Progenitor cell of endocrine pancreas (in vitro differentiated cells): ENCODE data around the gene PDX1. TPM values are rescaled to one million over a fixed set of nuclear protein-coding genes. Genes with fewer than 3 reads are reported as not detected.

Source experiments
- DNase-seq: peaks from one replicate; pipeline ENCODE4 v3.0.0; 2021; ENCODE audit warnings: low spot score; ENCODE audit not compliant: unreplicated experiment
- H3K27ac Mint-ChIP-seq: 2 replicates; pipeline ENCODE4 v1.8.0; 2021; ENCODE audit warnings: mild to moderate bottlenecking, moderate library complexity, mixed read lengths
- H3K27me3 Mint-ChIP-seq: 2 replicates; pipeline ENCODE4 v1.8.0; 2021; ENCODE audit warnings: mixed read lengths
- H3K36me3 Mint-ChIP-seq: 2 replicates; pipeline ENCODE4 v1.8.0; 2022; ENCODE audit warnings: mixed read lengths; ENCODE audit not compliant: insufficient read depth
- H3K4me1 Mint-ChIP-seq: 2 replicates; pipeline ENCODE4 v1.8.0; 2021; ENCODE audit warnings: low read depth, mixed read lengths
- H3K4me3 Mint-ChIP-seq: 2 replicates; pipeline ENCODE4 v1.8.0; 2021; ENCODE audit warnings: low read depth, mild to moderate bottlenecking, moderate library complexity, mixed read lengths
- H3K9me3 Mint-ChIP-seq: 2 replicates; pipeline ENCODE4 v1.8.0; 2021; ENCODE audit warnings: low read depth, mixed read lengths
- total RNA-seq: library from RNA; stranded (reverse); gene quantifications from 2 replicates; pipeline ENCODE4 v1.2.1, GENCODE V29; 2021
- TF ChIP-seq, protein P1 (sequence below): fragments of 200-600 bp; sonication (generic); IDR thresholded peaks from one replicate; pipeline ENCODE4 v1.5.0; 2021; ENCODE audit warnings: antibody characterized with exemption, mild to moderate bottlenecking; ENCODE audit not compliant: unreplicated experiment

PDX1 gene
- total RNA-seq, 1 donor from 2014 or later, result 303 TPM

GRCh38 chr13:27927444-27928352 is 7.9 kb downstream of the PDX1 start:
- H3K4me1 Mint-ChIP-seq, result peaks cover 59% of the 10 kb centered on the region
- no peak for DNase-seq
- peak overlapping the region; percentile 73 for H3K4me3 Mint-ChIP-seq
- H3K27me3 Mint-ChIP-seq, result peaks cover 3% of the 10 kb centered on the region
- H3K9me3 Mint-ChIP-seq, result no peaks in the 10 kb centered on the region
- TF ChIP-seq, protein P1, sequence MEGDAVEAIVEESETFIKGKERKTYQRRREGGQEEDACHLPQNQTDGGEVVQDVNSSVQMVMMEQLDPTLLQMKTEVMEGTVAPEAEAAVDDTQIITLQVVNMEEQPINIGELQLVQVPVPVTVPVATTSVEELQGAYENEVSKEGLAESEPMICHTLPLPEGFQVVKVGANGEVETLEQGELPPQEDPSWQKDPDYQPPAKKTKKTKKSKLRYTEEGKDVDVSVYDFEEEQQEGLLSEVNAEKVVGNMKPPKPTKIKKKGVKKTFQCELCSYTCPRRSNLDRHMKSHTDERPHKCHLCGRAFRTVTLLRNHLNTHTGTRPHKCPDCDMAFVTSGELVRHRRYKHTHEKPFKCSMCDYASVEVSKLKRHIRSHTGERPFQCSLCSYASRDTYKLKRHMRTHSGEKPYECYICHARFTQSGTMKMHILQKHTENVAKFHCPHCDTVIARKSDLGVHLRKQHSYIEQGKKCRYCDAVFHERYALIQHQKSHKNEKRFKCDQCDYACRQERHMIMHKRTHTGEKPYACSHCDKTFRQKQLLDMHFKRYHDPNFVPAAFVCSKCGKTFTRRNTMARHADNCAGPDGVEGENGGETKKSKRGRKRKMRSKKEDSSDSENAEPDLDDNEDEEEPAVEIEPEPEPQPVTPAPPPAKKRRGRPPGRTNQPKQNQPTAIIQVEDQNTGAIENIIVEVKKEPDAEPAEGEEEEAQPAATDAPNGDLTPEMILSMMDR, result no peak
- H3K36me3 Mint-ChIP-seq, result peaks cover 81% of the 10 kb centered on the region
- peak overlapping the region; percentile 94 for H3K27ac Mint-ChIP-seq

- TF ChIP-seq, protein P1, result no peak
- Mint-ChIP-seq H3K4me3 (peak overlapping the region; percentile 73), H3K9me3 (no peaks in the 10 kb centered on the region), H3K27me3 (peaks cover 3% of the 10 kb centered on the region), H3K36me3 (peaks cover 76% of the 10 kb centered on the region), H3K27ac (peak overlapping the region; percentile 94), H3K4me1 (peaks cover 57% of the 10 kb centered on the region)
- DNase-seq, result no peak
These were observed 8.6 kb downstream of the PDX1 start for GRCh38 chr13:27928353-27928804.

- no peak for DNase-seq
- TF ChIP-seq, protein P1, result no peak
- peak overlapping the region; percentile 73 for H3K4me3 Mint-ChIP-seq
- peaks cover 53% of the 10 kb centered on the region for H3K4me1 Mint-ChIP-seq
- H3K36me3 Mint-ChIP-seq, result peaks cover 75% of the 10 kb centered on the region
- no peaks in the 10 kb centered on the region for H3K9me3 Mint-ChIP-seq
- H3K27ac Mint-ChIP-seq, result peak overlapping the region; percentile 93
- peaks cover 3% of the 10 kb centered on the region for H3K27me3 Mint-ChIP-seq
These were observed 9.3 kb downstream of the PDX1 start for GRCh38 chr13:27928805-27929753.

DNA sequence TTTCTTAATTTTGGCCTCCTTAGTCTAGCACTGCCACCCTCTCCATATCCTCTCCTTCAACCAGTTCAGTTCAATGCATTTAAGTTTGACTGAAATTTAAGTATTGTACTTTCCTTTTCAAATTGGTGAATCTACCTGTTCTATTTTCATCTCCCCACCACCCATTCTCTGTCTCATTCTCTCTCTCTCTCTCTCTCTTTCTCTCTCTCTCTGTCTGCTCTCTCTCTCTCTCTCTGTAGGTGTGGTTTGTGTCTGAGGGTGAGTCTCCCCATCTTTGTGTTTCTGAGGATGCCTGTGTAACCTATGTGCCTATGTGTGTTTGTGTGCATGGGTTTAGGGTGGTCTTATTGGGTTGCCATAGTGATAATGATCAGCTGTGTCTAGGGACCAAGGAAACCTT is 10.1 kb downstream of the PDX1 start:
- Mint-ChIP-seq H3K36me3 (peaks cover 72% of the 10 kb centered on the region), H3K4me3 (peak overlapping the region; percentile 73), H3K9me3 (no peaks in the 10 kb centered on the region), H3K27ac (peak overlapping the region; percentile 93), H3K4me1 (peaks cover 51% of the 10 kb centered on the region), H3K27me3 (peaks cover 3% of the 10 kb centered on the region)
- TF ChIP-seq, protein P1, result no peak
- DNase-seq, result no peak

DNA sequence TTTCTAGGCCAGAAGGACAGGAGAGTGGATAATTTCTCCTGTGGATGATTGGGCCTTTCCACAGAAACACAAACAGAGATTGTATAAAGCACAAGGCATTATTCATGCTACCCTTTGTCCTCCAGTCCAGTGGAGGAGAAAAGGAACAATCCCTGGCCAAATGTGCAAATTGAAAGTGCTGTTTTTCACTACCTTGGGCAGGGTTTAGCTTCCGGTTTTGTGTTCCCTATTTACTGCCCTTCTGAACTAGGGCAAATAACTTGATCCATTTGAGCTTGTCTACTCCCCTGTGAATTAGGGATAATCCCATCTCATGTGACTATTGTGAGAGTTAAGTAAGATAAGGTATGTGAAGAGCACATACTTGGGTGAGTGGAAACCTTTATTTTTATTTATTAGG is 13.3 kb downstream of the PDX1 start:
- Mint-ChIP-seq H3K9me3 (peaks cover 6% of the 10 kb centered on the region), H3K27ac (no peak overlapping the region)

More for the DNA sequence above, 13.3 kb downstream of the PDX1 start:
- Mint-ChIP-seq H3K27me3 (peaks cover 3% of the 10 kb centered on the region), H3K4me1 (peaks cover 26% of the 10 kb centered on the region), H3K36me3 (peaks cover 61% of the 10 kb centered on the region), H3K4me3 (no peak overlapping the region)
- DNase-seq, result no peak
- TF ChIP-seq, protein P1, result no peak
